Epithelial cell of proximal tubule (primary cell): ENCODE measurements around the gene MRPL40. TPM values are rescaled to one million over a fixed set of nuclear protein-coding genes. Genes with fewer than 3 reads are reported as not detected.

Experiments used
- DNase-seq: peaks from one replicate; pipeline ENCODE4 v3.0.0-alpha.2; 2011; ENCODE audit warnings: low read depth
- H3K4me3 ChIP-seq: 2 replicates; pipeline ENCODE4 v1.5.1; 2011; ENCODE audit warnings: low read depth, mild to moderate bottlenecking, low read length
- CTCF ChIP-seq: conservative IDR thresholded peaks from 2 replicates; pipeline ENCODE4 v1.5.1; 2012; ENCODE audit warnings: low read depth, mild to moderate bottlenecking, low read length
- total RNA-seq: library from RNA; depleted of rRNA; stranded (reverse); fragments of >200 nt; gene quantifications from 2 replicates; pipeline ENCODE4 v1.2.3, GENCODE V29; 2015

The MRPL40 gene
- total RNA-seq, 1 donor from 2014 or later: 24.3 TPM

DNA sequence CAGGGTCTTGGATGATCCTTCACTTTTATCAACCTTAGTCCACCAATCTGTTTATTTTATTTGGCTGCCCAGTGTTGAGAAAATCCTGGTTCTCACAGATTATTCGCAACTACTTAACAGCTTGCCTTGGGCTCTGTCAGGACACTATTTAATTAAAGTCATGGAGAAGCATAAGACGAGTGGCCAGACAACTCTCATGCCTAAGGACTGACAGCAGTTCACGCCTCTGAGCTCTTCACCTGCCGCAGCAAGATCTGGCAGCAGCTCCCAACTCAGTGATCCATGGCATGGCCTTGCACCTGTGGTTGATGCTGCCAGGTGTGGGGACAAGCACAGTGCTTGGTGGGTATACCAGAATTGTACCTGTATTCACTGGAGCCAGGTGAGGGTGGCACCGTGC lies 38.6 kb upstream of the MRPL40 start:
- DNase-seq: no peak
- TF ChIP-seq CTCF: no peak
- no peak overlapping the region for H3K4me3 ChIP-seq

DNA sequence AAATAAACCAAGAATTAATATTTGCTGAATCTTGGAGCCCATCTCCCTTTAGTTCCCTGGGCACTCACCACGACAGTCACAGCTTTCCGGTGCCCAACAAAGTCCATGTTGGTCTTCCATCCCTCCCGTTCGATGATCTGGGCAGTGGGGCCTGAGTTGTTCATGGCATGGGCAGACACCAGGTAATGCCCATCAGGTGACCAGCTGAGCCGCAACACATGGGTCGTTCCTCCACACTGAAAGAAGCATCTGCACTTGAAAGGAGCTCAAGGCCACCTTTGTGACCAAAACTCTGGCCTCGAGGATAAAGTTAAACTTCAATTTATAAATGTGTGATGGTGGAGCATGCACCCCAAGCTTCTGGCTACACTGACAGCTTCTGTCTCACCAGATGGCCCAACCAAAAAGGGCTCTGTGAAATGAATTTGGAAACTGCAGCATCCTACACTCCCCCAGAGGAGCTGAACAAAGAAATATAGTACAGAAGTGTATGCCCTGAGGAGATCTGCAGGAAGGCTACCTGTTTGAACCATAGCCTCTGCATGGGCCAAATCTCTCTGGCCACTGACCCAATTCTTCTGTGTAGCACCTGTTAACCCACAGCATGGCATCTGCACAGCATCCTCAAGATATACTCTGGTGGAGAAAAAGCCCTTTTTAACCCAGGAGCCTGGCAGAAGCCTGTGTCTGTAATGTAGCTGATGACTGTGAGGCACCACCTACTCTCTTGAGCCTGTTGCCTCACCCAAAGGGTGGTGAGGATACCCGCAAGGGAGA lies 37.9 kb upstream of the MRPL40 start:
- no peak for DNase-seq
- no peak for TF ChIP-seq CTCF
- no peak overlapping the region for H3K4me3 ChIP-seq

- TF ChIP-seq CTCF: no peak
- no peak overlapping the region for H3K4me3 ChIP-seq
- no peak for DNase-seq
These were observed 37.1 kb upstream of the MRPL40 start for GRCh38 chr22:19395276-19395675.

GRCh38 chr22:19396561-19396933 lies 35.8 kb upstream of the MRPL40 start:
- H3K4me3 ChIP-seq: no peak overlapping the region
- no peak for DNase-seq
- TF ChIP-seq CTCF: no peak

DNA sequence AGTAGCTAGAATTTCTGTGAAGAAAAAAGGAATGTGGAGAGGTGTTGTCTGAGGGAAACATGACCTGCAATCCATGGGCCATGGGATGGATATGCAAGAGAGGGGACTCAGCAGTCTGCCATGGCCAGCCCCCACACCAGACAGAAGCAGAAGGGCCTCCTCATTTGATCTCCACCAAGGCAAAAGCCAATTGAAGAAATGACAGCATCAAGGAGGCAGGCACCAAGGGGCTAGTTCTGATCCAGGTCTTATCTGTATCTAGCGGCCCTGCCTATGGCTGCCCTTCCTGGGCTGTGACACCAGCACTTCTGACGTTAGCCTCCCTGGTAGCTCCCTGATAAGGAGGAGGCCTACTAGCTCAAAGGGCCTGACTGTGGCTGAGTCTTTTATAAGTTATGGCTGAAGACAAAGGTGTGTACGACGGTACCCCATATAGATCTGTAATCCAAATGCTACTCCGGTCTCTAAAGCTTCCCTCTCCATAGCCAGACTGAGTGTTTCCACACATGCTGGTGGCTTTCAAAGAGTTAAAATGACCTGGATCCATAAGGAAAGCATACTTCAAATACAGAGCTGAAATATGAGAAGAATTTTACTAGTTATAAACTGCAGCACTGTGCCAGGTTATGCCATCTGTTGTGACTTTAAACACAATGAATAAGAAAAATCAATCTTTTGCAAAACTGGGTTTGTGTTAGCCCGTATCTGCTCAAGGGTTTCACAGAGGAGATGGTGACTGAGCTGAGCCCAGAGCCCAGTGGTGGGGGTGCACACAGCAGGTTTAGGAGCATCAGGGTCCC lies 35.2 kb upstream of the MRPL40 start:
- TF ChIP-seq CTCF: no peak
- H3K4me3 ChIP-seq: no peak overlapping the region
- DNase-seq: no peak

GRCh38 chr22:19397734-19398104 lies 34.6 kb upstream of the MRPL40 start:
- no peak overlapping the region for H3K4me3 ChIP-seq
- TF ChIP-seq CTCF: no peak
- DNase-seq: no peak
